ENCODE measurements around the gene DUS1L.

Gene DUS1L

DNA sequence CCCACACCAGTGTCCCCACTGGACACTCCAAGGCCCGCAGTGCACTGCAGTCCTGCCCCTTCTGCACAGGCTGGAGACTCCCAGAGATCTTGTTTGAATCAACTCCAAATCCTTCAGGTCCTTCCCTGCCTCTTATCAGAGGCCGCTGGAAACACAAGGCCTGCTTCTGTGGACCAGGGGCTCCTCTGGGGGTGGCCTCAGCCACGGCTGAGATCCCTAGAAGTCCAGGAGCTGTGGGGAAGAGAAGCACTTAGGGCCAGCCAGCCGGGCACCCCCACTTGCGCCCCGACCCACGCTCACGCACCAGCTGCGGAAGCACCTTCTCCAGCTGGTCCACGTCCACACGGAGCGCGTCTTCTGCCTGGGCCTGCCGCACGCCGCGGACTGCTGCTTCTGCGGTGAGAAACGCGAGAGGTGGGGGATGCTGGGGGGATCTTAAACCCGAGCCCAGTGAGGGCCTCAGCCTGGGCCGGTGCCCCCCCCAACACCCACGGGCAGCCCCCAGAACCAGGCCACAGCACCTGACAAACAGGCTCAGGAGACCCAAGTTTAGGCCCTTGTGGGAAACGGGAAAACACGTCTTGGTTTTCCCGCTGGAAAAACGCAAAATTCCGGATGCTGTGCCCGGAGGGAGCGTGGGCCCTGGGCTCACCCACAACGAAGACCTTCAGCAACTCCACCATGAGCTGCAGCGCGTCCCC, 46.5 kb downstream of the DUS1L start:
- FAIRE-seq (no peak), DNase-seq (ENCODE audit: extremely low spot score, insufficient read length, low read depth) (no peak)

DNA sequence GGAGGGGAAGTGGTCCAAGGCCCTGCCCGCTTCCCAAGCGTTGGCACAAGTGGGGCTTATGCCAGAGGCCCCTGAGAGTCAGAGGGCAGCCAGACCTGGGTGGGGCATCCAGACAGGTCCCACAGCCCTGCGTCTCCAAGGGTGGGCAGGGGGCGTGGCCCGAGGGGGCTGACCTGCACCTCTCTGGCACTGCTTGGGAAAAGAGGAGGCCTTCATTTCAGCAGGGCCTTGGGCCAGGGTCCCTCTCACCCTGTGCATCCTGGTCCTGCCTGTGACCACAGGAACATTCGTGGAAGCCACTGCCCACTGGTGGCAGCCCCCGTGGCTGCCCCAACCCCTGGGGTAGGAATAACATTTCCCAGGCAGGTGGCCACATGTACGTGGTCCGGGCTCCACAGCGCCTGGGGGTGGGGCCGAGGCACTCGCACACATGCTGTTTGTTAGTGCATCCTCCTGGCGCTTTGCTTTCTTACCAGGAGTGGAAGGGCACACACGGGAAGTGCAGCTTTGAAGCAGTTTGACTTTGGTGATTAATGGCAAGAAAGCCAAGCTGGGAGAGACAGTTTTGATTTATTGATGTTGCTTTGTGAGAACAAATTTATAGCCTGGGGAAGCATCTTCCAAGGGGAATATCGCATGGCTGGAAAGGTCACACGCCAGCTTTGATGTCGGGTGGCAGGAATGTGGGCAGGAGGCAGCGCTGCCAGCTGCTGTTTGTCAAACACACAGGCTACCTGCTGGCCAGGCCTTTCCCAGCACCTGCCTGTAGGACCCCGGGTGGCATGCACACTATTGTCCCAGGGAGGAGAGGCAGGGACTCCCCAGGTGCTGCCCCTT, 47.2 kb downstream of the DUS1L start:
- FAIRE-seq (no peak), DNase-seq (ENCODE audit: extremely low spot score, insufficient read length, low read depth) (no peak)

DNA sequence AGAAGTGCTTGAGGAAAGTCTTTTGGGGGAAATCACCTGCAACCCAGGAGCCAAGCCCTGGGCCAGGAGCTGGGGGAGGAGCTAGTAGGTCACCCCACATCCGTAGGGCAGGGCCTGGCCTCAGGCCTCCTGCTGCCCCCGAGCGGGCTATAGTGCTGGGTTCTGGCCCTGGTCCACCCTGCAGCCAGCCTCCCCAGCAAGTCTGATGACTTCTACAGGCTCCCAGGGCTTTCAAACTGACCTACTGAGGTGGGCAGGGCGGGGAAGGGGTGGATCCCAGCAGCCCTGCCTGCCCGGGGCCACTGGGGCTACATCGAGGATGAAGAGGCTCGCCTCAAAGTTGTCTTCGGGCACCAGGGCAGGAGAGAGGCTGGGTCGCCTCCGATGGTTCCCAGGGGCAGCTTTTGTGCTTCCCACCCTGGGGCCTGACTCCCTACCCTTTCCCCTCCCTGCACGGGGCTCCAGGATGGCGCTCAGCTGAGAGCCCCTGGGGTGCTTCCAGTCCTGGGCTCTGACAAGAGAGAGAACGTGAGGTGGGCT, 47.9 kb downstream of the DUS1L start:
- no peak for DNase-seq (ENCODE audit: extremely low spot score, insufficient read length, low read depth)
- FAIRE-seq = no peak

DNA sequence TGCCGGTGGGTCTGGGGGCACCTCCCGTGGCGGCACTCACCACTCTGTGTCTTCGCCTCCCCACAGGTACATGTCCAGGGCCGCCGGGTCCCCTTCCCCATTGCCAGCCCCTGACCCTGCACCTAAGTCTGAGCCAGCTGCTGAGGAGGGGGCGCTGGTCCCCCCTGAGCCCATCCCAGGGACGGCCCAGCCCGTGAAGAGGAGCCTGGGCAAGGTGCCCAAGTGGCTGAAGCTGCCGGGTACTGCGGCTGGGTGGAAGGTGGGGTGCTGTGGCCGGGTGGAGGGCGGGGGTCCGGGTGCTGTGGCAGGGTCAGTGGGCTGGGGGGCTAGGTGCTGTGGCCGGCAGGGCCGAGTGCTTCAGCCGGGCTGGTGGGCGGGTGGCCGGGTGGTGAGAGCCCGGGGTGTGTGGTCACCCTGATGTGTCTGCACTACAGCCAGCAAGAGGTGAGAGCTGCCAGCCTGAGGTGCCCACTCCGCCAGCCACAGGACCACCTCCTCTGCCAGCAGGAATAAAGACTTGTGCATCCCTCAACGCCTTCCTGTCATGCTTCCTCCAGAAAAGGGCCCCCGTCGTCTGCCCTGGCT, 48.6 kb downstream of the DUS1L start:
- FAIRE-seq = no peak
- DNase-seq (ENCODE audit: extremely low spot score, insufficient read length, low read depth) = no peak

DNA sequence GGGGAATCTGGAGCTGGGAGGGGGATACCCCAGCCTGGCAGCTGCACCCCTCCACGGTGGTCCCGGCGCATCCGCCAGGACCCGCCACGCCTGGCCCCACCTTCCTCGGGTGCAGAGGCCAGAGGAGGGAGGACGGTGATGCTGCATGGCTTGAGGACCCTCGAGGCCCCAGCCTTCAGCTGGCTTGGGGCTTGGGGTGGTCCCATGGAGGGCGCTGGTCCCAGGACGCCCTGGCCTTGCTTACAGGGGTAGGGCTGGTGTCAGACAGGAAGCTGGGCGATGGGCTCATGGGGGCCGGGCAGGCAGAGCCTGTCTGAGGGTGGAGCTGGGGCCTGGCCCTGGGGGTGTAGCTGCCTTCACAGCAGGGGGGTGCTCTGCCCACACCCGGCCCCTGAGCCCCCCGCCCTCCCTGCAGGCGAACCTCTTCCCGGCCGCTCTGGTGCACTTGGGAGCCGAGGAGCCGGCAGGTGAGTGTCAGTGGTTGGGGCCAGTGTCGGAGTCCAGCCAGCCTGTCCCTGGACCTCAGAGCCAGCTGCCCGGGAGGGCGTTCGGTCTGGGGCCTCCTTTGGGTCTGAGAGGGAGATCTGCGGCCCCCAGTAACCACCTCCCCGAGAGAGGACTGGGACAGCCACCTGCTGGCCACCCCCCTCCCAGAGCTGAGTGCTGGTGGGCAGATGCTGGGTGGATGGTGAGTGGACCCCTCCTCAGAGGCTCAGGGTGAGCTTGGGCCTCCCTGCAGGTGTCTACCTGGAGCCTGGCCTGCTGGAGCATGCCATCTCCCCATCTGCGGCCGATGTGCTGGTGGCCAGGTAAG, 49.3 kb downstream of the DUS1L start:
- DNase-seq (ENCODE audit: extremely low spot score, insufficient read length, low read depth) (no peak), FAIRE-seq (no peak)

DNA sequence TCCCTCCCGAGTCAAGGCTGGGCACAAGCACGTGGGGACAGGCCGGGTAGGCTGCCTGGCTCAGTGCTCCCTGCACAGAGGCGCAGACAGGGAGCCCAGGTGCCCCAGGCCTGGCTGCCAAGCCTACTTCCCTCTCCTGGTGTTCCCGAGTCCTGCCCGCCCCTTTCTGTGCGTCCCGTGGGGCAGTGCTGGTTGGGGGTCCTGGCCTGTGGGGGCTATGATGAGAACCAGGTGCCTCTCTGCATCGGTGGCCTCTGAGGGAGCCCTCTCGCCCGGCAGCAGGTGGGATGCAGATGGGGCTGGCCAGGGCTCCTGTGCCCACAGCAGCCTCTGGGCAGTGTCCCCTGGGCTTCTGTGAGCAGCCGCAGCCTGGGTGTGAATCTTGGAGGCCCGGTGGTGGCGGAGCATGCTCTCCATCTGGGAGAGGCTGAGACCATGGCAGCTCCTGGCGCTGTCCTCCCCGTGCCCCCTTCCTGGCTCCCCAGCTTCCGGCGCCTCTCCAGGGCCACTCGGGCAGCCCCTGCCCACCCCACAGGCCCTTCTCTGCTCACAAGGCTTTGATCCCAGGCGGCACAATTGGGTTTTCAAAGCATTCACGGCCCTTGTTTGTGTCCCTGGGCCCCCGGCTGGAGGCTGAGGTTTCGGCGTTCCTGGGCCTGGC, 50.2 kb downstream of the DUS1L start:
- no peak for FAIRE-seq
- DNase-seq (ENCODE audit: extremely low spot score, insufficient read length, low read depth) = no peak

DNA sequence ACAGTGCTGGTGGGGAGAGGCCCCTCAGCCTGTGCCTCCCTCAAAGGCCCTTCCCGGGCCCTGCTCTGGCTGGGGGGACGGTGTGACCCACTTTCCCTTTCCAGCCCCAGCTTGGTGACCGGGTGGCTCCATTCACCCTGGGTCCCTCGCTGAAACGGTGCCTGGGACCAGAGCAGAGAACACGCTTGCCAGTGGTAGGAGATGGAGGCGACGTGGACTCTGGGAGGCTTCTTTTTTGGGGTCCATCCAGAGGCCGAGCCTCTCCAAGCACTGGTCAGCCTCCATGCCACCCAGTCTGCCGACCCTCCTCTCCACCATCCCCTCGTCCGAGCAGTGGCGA, 50.7 kb downstream of the DUS1L start:
- FAIRE-seq = no peak
- no peak for DNase-seq (ENCODE audit: extremely low spot score, insufficient read length, low read depth)

DNA sequence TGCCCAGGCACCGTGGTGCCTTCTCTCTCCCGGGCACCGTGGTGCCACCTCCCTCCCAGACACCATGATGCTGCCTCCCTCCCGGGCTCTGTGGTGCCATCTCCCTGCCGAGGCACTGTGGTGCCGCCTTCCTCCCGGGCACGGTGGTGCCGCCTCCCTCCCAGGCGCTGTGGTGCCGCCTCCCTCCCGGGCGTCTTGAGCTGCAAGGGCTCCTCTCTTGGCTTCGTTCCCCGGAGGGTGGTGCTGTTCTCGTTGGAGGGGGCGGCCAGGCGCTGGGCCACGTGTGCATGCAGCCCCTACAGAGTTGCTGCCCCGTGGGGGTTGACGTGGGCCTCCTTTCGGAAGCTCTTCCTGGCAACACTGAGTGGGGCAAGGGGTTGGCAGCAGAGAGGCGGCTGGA, 51.2 kb downstream of the DUS1L start:
- FAIRE-seq (no peak), DNase-seq (ENCODE audit: extremely low spot score, insufficient read length, low read depth) (no peak)

DNA sequence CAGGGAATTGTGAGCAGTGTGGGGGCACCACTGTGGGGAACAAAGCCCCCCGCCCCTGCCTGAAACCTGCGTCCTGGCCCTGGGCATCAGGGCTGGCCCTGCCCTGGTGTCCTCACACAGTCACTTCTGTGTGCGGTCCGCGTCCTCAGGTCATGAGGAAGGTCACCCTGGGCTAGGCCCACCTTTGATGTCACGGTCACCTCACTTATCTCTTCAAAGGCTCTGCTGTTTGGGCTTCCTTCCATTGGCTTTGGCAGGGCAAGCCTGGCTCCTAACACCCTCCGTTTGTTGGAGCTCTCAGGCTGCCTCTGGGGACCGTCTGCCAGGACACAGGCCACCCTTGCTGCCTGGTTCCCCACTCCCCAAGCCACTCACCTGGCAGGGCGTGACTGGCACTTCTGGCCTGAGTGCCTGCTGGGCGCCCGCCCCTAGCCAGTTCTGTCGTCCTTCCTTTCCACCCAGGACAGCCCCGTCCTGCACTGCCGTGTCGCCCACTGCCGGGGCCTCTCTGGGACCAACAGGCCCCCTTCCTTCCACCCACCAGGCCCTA, 51.8 kb downstream of the DUS1L start:
- FAIRE-seq = no peak

DNA sequence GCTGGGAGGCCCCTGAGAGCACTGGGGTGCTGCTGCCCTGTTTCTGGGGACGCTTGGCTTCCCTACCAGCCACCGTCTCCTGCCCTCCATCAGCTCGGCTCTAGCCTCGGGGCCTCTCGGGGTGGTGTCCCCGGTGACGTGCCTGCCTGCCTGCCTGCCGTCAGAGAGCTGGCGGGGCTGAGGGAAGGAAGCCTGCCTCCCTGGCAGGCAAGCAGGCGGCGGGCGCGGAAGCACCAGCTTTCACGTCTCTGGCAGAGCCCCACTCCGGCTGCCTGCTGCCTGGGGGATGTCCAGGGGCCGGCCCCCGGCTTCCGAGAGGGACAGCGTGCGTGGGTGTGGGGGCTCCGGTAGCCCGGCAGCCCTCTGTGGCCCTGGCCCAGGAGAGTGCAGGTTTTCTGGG, 52.3 kb downstream of the DUS1L start:
- DNase-seq (ENCODE audit: extremely low spot score, insufficient read length, low read depth) = no peak
- no peak for FAIRE-seq

More for the DNA sequence above, 51.8 kb downstream of the DUS1L start:
- no peak for DNase-seq (ENCODE audit: extremely low spot score, insufficient read length, low read depth)

DNA sequence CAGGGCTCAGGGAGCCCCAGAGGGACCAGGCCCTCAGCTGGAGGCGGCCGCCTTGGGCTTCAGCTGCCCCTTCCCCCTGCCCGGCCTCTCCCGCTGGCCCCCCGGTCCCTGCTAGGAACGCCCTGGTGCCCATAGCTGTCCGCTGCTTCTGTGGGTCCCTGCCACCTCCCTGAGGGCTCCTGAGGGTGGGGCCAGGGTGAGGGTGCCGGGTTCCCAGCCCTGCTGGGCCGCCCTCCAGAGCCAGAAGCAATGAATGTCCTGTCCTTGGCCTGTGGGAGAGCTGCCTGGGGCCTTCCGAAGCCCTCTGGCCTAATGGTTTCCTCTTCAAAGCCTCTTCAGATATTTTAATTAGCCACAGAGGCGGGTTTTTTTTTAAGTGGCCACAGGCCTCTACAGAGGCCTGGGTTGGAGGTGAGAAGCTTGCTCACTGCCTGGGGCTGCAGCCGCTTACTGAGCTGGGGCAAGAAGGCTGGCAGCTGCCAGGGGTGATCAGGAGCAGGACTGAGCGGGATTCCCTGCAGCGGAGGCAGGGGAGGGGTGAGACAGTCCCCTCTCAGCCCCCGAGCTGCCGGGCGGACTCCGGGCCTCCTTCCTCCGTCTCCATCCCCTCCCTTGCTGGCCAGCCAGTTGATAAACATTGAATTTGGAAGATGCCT, 52.8 kb downstream of the DUS1L start:
- no peak for FAIRE-seq
- no peak for DNase-seq (ENCODE audit: extremely low spot score, insufficient read length, low read depth)

DNA sequence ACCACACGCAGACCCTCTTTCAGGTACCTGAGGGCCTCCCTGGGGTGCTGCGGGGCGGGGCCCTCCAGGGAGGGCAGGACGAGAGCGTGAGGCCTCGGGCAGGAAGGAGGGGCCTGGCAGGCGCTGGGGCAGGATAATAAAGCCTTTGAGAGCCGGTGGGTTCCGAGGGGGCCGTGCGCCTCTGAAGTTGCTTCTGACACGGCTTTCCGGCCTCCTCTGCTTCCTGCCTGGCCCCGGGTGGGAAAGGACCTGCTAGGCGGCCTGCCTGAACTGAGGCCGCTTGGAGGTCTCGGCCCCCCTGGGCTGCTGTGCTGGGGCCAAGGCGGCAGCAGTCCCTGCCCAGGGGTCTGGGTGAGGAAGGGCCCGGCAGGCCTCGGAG, 53.4 kb downstream of the DUS1L start:
- FAIRE-seq (no peak), DNase-seq (ENCODE audit: extremely low spot score, insufficient read length, low read depth) (no peak)

DNA sequence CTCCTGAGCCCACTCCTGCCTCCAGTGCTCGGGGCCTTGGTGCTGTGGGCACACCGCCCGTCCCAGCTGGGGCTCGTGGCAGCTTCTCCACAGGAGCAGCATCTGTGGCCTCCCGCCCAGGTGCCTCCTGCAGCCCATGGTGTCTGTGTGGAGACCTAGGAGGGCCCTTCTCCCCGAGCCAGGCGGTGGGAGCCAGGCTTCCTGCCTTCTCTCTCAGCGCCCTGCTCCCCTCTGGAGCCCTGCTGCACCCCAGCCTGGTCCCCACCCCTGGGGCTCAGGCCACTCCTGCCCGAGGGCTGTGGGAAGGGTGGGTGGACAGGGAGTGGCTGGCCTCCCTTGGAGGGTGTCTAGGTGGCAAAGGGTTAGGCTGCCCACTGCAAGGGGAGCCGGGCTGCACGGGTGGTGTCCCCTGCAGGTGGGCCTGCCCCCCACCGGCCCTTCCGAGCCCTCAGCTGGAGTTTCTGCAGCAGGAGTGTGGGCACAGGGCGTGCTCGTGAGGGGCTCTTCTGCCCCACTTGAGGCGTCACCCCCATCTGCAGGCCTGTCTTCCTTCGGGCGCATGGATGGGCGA, 53.9 kb downstream of the DUS1L start:
- no peak for DNase-seq (ENCODE audit: extremely low spot score, insufficient read length, low read depth)
- no peak for FAIRE-seq

DNA sequence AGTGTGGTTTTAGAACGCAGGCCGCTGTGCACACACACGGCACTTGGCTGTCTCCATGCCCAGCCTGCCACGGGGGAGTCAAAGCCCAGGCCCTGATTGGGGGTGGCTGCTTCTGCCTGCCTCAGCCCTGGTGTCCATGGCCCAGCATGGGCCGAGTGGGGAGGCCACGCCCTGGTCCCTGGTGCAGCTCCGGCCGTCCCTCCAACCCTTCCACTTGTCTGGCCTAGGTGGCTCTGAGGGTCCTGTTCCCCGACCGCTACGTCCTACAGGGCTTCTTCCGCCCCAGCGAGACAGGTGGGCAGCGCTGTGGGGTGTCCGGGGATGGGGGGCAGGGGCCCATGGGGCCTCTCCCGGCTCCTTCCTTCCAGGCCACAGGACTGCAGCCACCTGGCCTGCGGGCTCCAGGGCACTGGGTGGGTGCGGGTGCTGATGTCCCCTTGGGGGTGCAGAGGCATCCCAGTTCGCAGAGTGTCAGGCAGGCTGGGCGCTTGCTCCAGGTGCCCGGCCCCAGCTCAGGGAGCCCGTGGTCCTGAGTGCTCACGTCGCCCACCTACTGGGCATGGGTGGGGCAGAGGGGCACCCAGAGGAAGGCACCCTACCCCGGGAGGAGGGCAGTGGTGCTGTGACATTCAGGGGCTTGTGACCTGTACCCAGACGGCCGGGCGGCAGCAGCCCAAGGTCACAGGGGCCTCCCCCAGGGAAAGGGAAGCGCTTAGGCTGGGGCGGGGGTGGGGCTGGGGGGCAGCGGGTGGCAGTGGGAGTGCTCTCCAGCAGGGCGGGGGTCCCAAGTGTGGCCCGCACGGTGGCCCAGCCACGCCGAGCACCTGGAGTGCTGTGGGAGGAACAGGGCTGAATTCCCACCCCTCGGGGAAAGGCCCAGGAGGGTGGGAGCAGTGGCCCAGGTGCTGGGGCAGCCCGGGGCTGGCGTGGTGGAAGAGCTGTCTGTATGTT, 54.8 kb downstream of the DUS1L start:
- no peak for DNase-seq (ENCODE audit: extremely low spot score, insufficient read length, low read depth)
- FAIRE-seq = no peak

DNA sequence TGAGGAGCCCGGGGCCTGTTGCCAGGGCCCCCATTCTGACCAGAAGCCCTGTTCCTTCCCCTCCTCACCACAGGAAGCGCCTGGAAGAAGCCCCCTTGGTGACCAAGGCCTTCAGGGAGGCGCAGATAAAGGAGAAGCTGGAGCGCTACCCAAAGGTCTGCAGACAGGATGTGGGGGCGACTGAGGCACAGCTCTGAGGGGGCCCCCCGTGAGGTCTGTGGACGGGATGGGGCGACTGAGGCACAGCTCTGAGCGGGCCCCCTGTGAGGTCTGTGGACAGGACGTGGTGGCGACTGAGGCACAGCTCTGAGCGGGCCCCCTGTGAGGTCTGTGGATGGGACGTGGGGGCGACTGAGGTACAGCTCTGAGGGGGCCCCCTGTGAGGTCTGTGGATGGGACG, 56.2 kb downstream of the DUS1L start:
- no peak for DNase-seq (ENCODE audit: extremely low spot score, insufficient read length, low read depth)
- no peak for FAIRE-seq

DNA sequence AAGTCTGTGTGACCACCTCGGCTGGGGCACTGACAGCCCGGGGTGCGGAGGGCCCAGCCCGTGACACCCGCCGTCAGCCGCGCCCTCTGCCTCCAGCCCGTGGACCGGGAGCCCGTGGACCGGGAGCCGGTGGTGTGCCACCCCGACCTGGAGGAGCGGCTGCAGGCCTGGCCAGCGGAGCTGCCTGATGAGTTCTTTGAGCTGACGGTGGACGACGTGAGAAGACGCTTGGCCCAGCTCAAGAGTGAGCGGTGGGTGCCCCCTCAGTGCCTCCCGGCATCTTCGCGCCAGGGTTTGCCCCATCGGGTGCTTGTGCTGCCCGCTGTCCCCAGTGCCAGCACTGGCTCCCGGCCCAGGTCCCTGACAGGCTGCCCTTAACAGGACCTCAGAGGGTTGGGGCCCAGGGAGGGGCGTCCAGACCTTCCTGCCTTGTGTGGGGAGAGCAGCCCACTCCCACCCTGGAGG, 56.6 kb downstream of the DUS1L start:
- no peak for DNase-seq (ENCODE audit: extremely low spot score, insufficient read length, low read depth)
- no peak for FAIRE-seq

DNA sequence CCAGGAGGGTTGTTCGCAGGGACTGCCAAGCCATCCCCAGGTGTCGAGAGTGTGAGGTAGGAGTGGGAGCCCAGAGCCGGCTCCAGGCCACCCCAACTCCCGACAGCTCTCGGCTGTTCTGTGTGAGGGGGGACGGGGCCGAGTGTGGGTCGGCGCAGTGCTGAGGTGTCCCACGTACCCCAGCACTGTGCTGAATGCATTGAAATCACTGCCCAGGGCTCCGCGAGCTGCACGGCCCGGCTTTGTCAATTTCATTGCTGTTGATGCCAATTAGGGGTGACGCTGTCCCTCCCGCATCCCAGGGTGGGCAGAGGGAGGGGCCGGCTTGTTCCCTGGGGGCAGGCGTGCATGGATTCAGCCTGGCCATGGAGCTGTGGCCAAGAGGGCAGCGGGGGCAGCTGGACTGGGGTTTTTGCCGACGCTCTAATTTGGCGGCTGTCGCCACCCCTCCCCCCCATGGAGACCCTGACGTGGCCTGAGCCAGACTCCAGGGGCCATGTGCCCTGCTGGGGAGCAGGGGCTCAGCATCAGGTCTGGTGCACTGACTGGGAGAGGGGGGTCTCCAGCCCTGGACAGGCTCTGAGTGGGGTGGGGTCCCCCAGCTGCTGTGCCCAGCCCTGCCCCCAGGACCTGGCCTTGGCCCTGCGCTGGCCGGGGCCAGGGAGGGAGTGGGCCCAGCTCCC, 57.2 kb downstream of the DUS1L start:
- no peak for DNase-seq (ENCODE audit: extremely low spot score, insufficient read length, low read depth)
- no peak for FAIRE-seq

Measured in GM18507 (cell line).